ENCODE results near the gene AP3B2. TPM values are rescaled to one million over a fixed set of nuclear protein-coding genes. Genes with fewer than 3 reads are reported as not detected.

The AP3B2 gene
- total and polyA plus RNA-seq, 4 donors, result 0.94 to 2.2 (median 1.2) TPM

- no peak for TF ChIP-seq CTCF (IDR thresholded peaks at IDR 0.05; ENCODE audit: control extremely low read depth, extremely low read depth)
- WGBS, 2 donors, result 60 to 74% methylated on average over 3 of the region's 3 CpGs
- Histone ChIP-seq H3K36me3 (ENCODE audit: control insufficient read depth in 4 of 4, insufficient read depth in 4 of 4, low read length in 4 of 4) (no peaks in the 10 kb centered on the region), H3K27ac (ENCODE audit: low read depth in 1 of 2, low read length in 1 of 2) (no peak overlapping the region), H3K9me3 (ENCODE audit: control insufficient read depth in 4 of 4, insufficient read depth in 3 of 4, low read length in 3 of 4) (peaks cover 0 to 3% (median 0%) of the 10 kb centered on the region in 4 donors), H3K4me1 (ENCODE audit: control insufficient read depth in 5 of 5, insufficient read depth in 5 of 5, low read length in 5 of 5) (peaks cover 0 to 18% (median 3%) of the 10 kb centered on the region in 5 donors), H3K4me3 (no peak overlapping the region), H3K9ac (ENCODE audit: insufficient read depth in 1 of 2, low read length in 2 of 2) (no peak overlapping the region), H3K27me3 (ENCODE audit: control insufficient read depth in 3 of 3, insufficient read depth in 3 of 3, low read length in 2 of 3) (peaks cover 7 to 86% (median 59%) of the 10 kb centered on the region in 3 donors)
- DNase-seq (no peak), ATAC-seq (ENCODE audit: insufficient read depth, low FRiP score) (no peak)
Observed at GRCh38 chr15:82643992-82644391, 65.7 kb downstream of the AP3B2 start.

GRCh38 chr15:82642656-82643055 lies 67.0 kb downstream of the AP3B2 start:
- H3K4me1 ChIP-seq (ENCODE audit: control insufficient read depth in 5 of 5, insufficient read depth in 5 of 5, low read length in 5 of 5), result peaks cover 0 to 12% (median 3%) of the 10 kb centered on the region in 5 donors
- no peak overlapping the region for H3K9ac ChIP-seq (ENCODE audit: insufficient read depth in 1 of 2, low read length in 2 of 2)
- H3K27me3 ChIP-seq (ENCODE audit: control insufficient read depth in 3 of 3, insufficient read depth in 3 of 3, low read length in 2 of 3), result peaks cover 7 to 85% (median 55%) of the 10 kb centered on the region in 3 donors
- ATAC-seq (ENCODE audit: insufficient read depth, low FRiP score), result no peak
- DNase-seq, result no peak
- TF ChIP-seq CTCF (IDR thresholded peaks at IDR 0.05; ENCODE audit: control extremely low read depth, extremely low read depth), result no peak
- H3K9me3 ChIP-seq (ENCODE audit: control insufficient read depth in 4 of 4, insufficient read depth in 3 of 4, low read length in 3 of 4), result peaks cover 0 to 3% (median 0%) of the 10 kb centered on the region in 4 donors
- no peaks in the 10 kb centered on the region for H3K36me3 ChIP-seq (ENCODE audit: control insufficient read depth in 4 of 4, insufficient read depth in 4 of 4, low read length in 4 of 4)
- WGBS, 2 donors, result 60 to 61% methylated on average over 3 of the region's 3 CpGs
- H3K27ac ChIP-seq (ENCODE audit: low read depth in 1 of 2, low read length in 1 of 2), result no peak overlapping the region
- H3K4me3 ChIP-seq, result no peak overlapping the region

GRCh38 chr15:82641129-82641798 lies 68.4 kb downstream of the AP3B2 start:
- DNase-seq (no peak), ATAC-seq (ENCODE audit: insufficient read depth, low FRiP score) (no peak)
- H3K4me1 ChIP-seq (ENCODE audit: control insufficient read depth in 5 of 5, insufficient read depth in 5 of 5, low read length in 5 of 5), result no peaks in the 10 kb centered on the region
- peaks cover 7 to 82% (median 54%) of the 10 kb centered on the region in 3 donors for H3K27me3 ChIP-seq (ENCODE audit: control insufficient read depth in 3 of 3, insufficient read depth in 3 of 3, low read length in 2 of 3)
- no peaks in the 10 kb centered on the region for H3K36me3 ChIP-seq (ENCODE audit: control insufficient read depth in 4 of 4, insufficient read depth in 4 of 4, low read length in 4 of 4)
- H3K4me3 ChIP-seq, result no peak overlapping the region
- no peaks in the 10 kb centered on the region for H3K9me3 ChIP-seq (ENCODE audit: control insufficient read depth in 4 of 4, insufficient read depth in 3 of 4, low read length in 3 of 4)
- 48 to 49% methylated on average over 2 of the region's 2 CpGs for WGBS, 2 donors
- no peak overlapping the region for H3K27ac ChIP-seq (ENCODE audit: low read depth in 1 of 2, low read length in 1 of 2)
- no peak overlapping the region for H3K9ac ChIP-seq (ENCODE audit: insufficient read depth in 1 of 2, low read length in 2 of 2)
- TF ChIP-seq CTCF (IDR thresholded peaks at IDR 0.05; ENCODE audit: control extremely low read depth, extremely low read depth), result no peak
